ENCODE results near the gene HGFAC.

DNA sequence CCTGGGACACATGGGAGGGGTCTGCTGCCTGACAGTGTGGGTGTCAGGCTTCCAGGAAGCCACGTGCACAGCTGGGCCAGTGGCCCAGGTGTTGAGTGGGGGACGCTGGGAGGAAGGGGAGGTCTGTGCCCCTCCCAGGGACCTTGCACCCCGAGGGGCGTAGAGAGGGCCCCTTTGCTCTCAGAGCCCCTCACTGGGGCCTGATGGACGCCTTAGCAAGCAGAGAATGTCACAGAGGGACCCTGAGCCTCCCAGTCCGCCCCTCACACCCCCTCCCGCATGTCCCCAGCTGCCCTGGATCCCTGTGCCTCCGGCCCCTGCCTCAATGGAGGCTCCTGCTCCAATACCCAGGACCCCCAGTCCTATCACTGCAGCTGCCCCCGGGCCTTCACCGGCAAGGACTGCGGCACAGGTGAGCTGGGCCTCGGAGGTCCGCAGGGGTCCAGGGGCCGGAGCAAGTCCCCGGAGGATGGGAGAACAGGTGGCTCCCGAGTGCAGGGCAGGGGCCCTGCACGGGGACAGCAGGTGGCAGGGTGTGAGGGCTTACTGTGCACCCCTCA lies 2.1 kb downstream of the HGFAC start:
- TF ChIP-seq, protein P1, sequence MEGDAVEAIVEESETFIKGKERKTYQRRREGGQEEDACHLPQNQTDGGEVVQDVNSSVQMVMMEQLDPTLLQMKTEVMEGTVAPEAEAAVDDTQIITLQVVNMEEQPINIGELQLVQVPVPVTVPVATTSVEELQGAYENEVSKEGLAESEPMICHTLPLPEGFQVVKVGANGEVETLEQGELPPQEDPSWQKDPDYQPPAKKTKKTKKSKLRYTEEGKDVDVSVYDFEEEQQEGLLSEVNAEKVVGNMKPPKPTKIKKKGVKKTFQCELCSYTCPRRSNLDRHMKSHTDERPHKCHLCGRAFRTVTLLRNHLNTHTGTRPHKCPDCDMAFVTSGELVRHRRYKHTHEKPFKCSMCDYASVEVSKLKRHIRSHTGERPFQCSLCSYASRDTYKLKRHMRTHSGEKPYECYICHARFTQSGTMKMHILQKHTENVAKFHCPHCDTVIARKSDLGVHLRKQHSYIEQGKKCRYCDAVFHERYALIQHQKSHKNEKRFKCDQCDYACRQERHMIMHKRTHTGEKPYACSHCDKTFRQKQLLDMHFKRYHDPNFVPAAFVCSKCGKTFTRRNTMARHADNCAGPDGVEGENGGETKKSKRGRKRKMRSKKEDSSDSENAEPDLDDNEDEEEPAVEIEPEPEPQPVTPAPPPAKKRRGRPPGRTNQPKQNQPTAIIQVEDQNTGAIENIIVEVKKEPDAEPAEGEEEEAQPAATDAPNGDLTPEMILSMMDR (conservative IDR thresholded peaks at IDR 0.05): peak; percentile 34; the same call in 1 of the 2 replicates
- TF ChIP-seq EZH2 (IDR thresholded peaks at IDR 0.05; ENCODE audit: low read depth): no peak

Data from PC-9 (cell line).